H1 (cell line): ENCODE measurements around the gene SOBP. TPM values are rescaled to one million over a fixed set of nuclear protein-coding genes. Genes with fewer than 3 reads are reported as not detected.

Experiments
- CTCF ChIA-PET: fragments of 300-600 bp; sonication (Branson Sonifier 250); formaldehyde crosslinking; loops from one replicate; lab custom pipeline; 2021; ENCODE audit not compliant: partially characterized antibody; lab: Charles Lee
- POLR2A ChIA-PET: fragments of 300-600 bp; sonication (Branson Sonifier 250); formaldehyde crosslinking; loops from one replicate; lab custom pipeline; 2021; ENCODE audit warnings: inconsistent platforms; ENCODE audit not compliant: partially characterized antibody; lab: Charles Lee
- DNase-seq, 2 experiments: peaks; one replicate each; pipeline versions ENCODE4 v3.0.0 to v3.0.0-alpha.2; 2010 to 2022; ENCODE audit warnings: low spot score in 2 of 2, low read depth in 1 of 2, mixed read lengths in 1 of 2
- FAIRE-seq: peaks from 2 replicates; lab custom pipeline; 2011; peaks lifted over from hg19 to GRCh38; lab: Jason Lieb, UNC
- H2AFZ ChIP-seq: 2 replicates; pipeline ENCODE4 v1.8.1; 2012; ENCODE audit warnings: low read length, inconsistent platforms
- H2AK5ac ChIP-seq: 2 replicates; pipeline ENCODE4 v1.6.1; 2013; ENCODE audit warnings: low read depth, low read length
- H2BK120ac ChIP-seq: replicated peaks from 2 replicates; pipeline ENCODE3; 2013; ENCODE audit warnings: low read depth, low read length, inconsistent platforms
- H2BK12ac ChIP-seq: 2 replicates; pipeline ENCODE4 v1.6.1; 2013; ENCODE audit warnings: low read depth, low read length
- H2BK15ac ChIP-seq: 2 replicates; pipeline ENCODE4 v1.6.1; 2013; ENCODE audit warnings: low read length
- H2BK20ac ChIP-seq: 2 replicates; pipeline ENCODE4 v1.6.1; 2013; ENCODE audit warnings: low read length
- H2BK5ac ChIP-seq: 2 replicates; pipeline ENCODE4 v1.6.1; 2013; ENCODE audit warnings: low read depth, low read length
- H3K14ac ChIP-seq: 2 replicates; pipeline ENCODE4 v1.6.1; 2013; ENCODE audit warnings: inconsistent platforms; ENCODE audit not compliant: insufficient read length
- H3K18ac ChIP-seq: 2 replicates; pipeline ENCODE4 v1.6.1; 2013; ENCODE audit warnings: low read length; ENCODE audit errors: extremely low read depth
- H3K23ac ChIP-seq: 2 replicates; pipeline ENCODE4 v1.6.1; 2013; ENCODE audit warnings: inconsistent platforms; ENCODE audit not compliant: insufficient read length
- H3K23me2 ChIP-seq: 2 replicates; pipeline ENCODE4 v1.6.1; 2013; ENCODE audit warnings: low read depth, low read length
- H3K27ac ChIP-seq: 2 replicates; pipeline ENCODE4 v1.6.1; 2011; ENCODE audit warnings: low read depth, low read length, inconsistent platforms
- H3K27me3 ChIP-seq, 4 experiments: replicated peaks in 1 of 4; 1 replicate in 1 of 4; 2 replicates in 3 of 4; pipeline versions ENCODE4 v1.6.1 to v1.8.1; 2011 to 2013; ENCODE audit warnings: low read length in 3 of 4, mild to moderate bottlenecking in 3 of 4, inconsistent platforms in 2 of 4, mixed read lengths in 2 of 4, moderate library complexity in 1 of 4; ENCODE audit not compliant: control insufficient read depth in 3 of 4, insufficient read depth in 3 of 4; ENCODE audit errors: extremely low read depth in 1 of 4
- H3K36me3 ChIP-seq, 4 experiments: 2 replicates each; pipeline versions ENCODE4 v1.6.1 to v1.8.1; 2011 to 2013; ENCODE audit warnings: mild to moderate bottlenecking in 4 of 4, low read length in 3 of 4, moderate library complexity in 2 of 4, control low read depth in 1 of 4, inconsistent platforms in 1 of 4; ENCODE audit not compliant: insufficient read depth in 4 of 4, control insufficient read depth in 2 of 4
- H3K4ac ChIP-seq: replicated peaks from 2 replicates; pipeline ENCODE3; 2013; ENCODE audit warnings: low read length, low read depth, mixed read lengths, inconsistent platforms; ENCODE audit not compliant: insufficient read length
- H3K4me1 ChIP-seq, 4 experiments: replicated peaks in 1 of 4; 1 replicate in 1 of 4; 2 replicates in 3 of 4; pipeline versions ENCODE4 v1.6.1 to v1.8.1; 2011 to 2013; ENCODE audit warnings: low read length in 3 of 4, inconsistent platforms in 2 of 4, mixed read lengths in 1 of 4; ENCODE audit not compliant: insufficient read depth in 4 of 4, control insufficient read depth in 3 of 4
- H3K4me2 ChIP-seq, 2 experiments: 2 replicates each; pipeline versions ENCODE4 v1.6.1 to v1.8.1; 2011 to 2013; ENCODE audit warnings: low read depth in 2 of 2, low read length in 2 of 2, control low read depth in 1 of 2, inconsistent platforms in 1 of 2, mild to moderate bottlenecking in 1 of 2; ENCODE audit not compliant: insufficient read depth in 1 of 2
- H3K4me3 ChIP-seq, 4 experiments: fragments of 200-600, 300-600 bp in 1 of 4; sonication (generic), shearing (Covaris generic), sonication (Bioruptor Twin) in 1 of 4; 2 replicates each; pipeline versions ENCODE4 v1.5.1 to v1.8.1; 2011 to 2016; ENCODE audit warnings: low read length in 4 of 4, low read depth in 3 of 4, control low read depth in 2 of 4, inconsistent platforms in 2 of 4, mild to moderate bottlenecking in 2 of 4, mixed read lengths in 1 of 4, moderate library complexity in 1 of 4; ENCODE audit not compliant: insufficient read depth in 2 of 4; ENCODE audit errors: extremely low read depth in 1 of 4
- H3K56ac ChIP-seq: replicated peaks from 2 replicates; pipeline ENCODE3; 2013; ENCODE audit warnings: low read depth, mild to moderate bottlenecking, mixed read lengths, low read length, inconsistent platforms; ENCODE audit not compliant: insufficient read length
- H3K79me1 ChIP-seq: 2 replicates; pipeline ENCODE4 v1.6.1; 2013; ENCODE audit warnings: low read depth, low read length, control low read depth
- H3K79me2 ChIP-seq, 2 experiments: 2 replicates each; pipeline versions ENCODE4 v1.6.1 to v1.8.1; 2012 to 2013; ENCODE audit warnings: low read length in 2 of 2, mild to moderate bottlenecking in 2 of 2, inconsistent platforms in 1 of 2; ENCODE audit not compliant: insufficient read depth in 2 of 2, control insufficient read depth in 1 of 2
- H3K9ac ChIP-seq, 4 experiments: replicated peaks in 1 of 4; 1 replicate in 1 of 4; 2 replicates in 3 of 4; pipeline versions ENCODE4 v1.6.1 to v1.8.1; 2011 to 2013; ENCODE audit warnings: low read depth in 3 of 4, low read length in 3 of 4, control low read depth in 2 of 4, mild to moderate bottlenecking in 2 of 4, moderate library complexity in 2 of 4, inconsistent platforms in 1 of 4; ENCODE audit errors: extremely low read depth in 1 of 4
- H3K9me3 ChIP-seq, 2 experiments: 2 replicates each; pipeline versions ENCODE4 v1.6.1 to v1.8.1; 2012 to 2013; ENCODE audit warnings: mild to moderate bottlenecking in 2 of 2, moderate library complexity in 2 of 2, control low read depth in 1 of 2, inconsistent platforms in 1 of 2, low read depth in 1 of 2, low read length in 1 of 2, mixed read lengths in 1 of 2; ENCODE audit not compliant: insufficient read depth in 2 of 2
- H4K20me1 ChIP-seq, 2 experiments: replicated peaks in 1 of 2; 2 replicates each; pipeline versions ENCODE3 to v1.8.1; 2011 to 2013; ENCODE audit warnings: inconsistent platforms in 2 of 2, low read length in 2 of 2, mild to moderate bottlenecking in 1 of 2; ENCODE audit not compliant: insufficient read depth in 2 of 2, control insufficient read depth in 1 of 2
- H4K5ac ChIP-seq: 2 replicates; pipeline ENCODE4 v1.6.1; 2013; ENCODE audit warnings: low read length, low read depth, mixed read lengths, inconsistent platforms; ENCODE audit not compliant: insufficient read length
- H4K8ac ChIP-seq: 2 replicates; pipeline ENCODE4 v1.8.0; 2013; ENCODE audit warnings: mild to moderate bottlenecking, moderate library complexity, low read length, inconsistent platforms; ENCODE audit not compliant: insufficient read depth; ENCODE audit errors: extremely low read depth
- H4K91ac ChIP-seq: replicated peaks from 2 replicates; pipeline ENCODE3; 2013; ENCODE audit warnings: low read length, mixed read lengths, inconsistent platforms; ENCODE audit not compliant: insufficient read length
- CREB1 ChIP-seq: IDR thresholded peaks from 2 replicates; pipeline ENCODE4 v1.6.1; 2012; ENCODE audit warnings: inconsistent platforms
- E2F6 ChIP-seq: IDR thresholded peaks from 2 replicates; pipeline ENCODE4 v1.6.1; 2012; ENCODE audit warnings: inconsistent platforms
- FOSL1 ChIP-seq: IDR thresholded peaks from 2 replicates; pipeline ENCODE4 v1.6.1; 2011; ENCODE audit warnings: mild to moderate bottlenecking, low read depth, low read length, moderate library complexity; ENCODE audit not compliant: insufficient read depth
- GTF2F1 ChIP-seq: IDR thresholded peaks from 2 replicates; pipeline ENCODE4 v1.6.1; 2012; ENCODE audit warnings: low read depth, low read length, improper control_type of control experiment, borderline replicate concordance
- KDM5A ChIP-seq: fragments of 200-600 bp; IDR thresholded peaks from 2 replicates; pipeline ENCODE4 v1.7.1; 2012; ENCODE audit warnings: mild to moderate bottlenecking, low read length, inconsistent platforms, mixed read lengths
- MAFK ChIP-seq: IDR thresholded peaks from 2 replicates; pipeline ENCODE4 v1.6.1; 2012; ENCODE audit warnings: low read depth, mild to moderate bottlenecking, improper control_type of control experiment, low read length
- POLR2AphosphoS5 ChIP-seq: IDR thresholded peaks from 2 replicates; pipeline ENCODE4 v1.6.1; 2011; ENCODE audit warnings: low read depth, low read length
- POU5F1 ChIP-seq: IDR thresholded peaks from 2 replicates; pipeline ENCODE4 v1.6.1; 2011; ENCODE audit warnings: low read depth, mild to moderate bottlenecking, low read length, moderate library complexity
- RFX5 ChIP-seq: IDR thresholded peaks from 2 replicates; pipeline ENCODE4 v1.6.1; 2011; ENCODE audit warnings: low read depth, low read length, improper control_type of control experiment, borderline replicate concordance
- SIRT6 ChIP-seq: IDR thresholded peaks from one replicate; pipeline ENCODE4 v1.7.1; 2012; ENCODE audit warnings: low read length, inconsistent platforms
- SIX5 ChIP-seq: IDR thresholded peaks from 2 replicates; pipeline ENCODE4 v1.6.1; 2011; ENCODE audit warnings: mild to moderate bottlenecking, low read depth, low read length
- SP1 ChIP-seq: IDR thresholded peaks from 2 replicates; pipeline ENCODE4 v1.6.1; 2011; ENCODE audit warnings: low read depth, low read length
- TBP ChIP-seq: IDR thresholded peaks from 2 replicates; pipeline ENCODE4 v1.6.1; 2011; ENCODE audit warnings: low read depth, low read length, improper control_type of control experiment
- WGBS, 2 experiments: shearing (Covaris generic) in 1 of 2; methylation state at CpG; one replicate each; pipeline versions ENCODE4 v1.1.6 to v1.1.7; 2013 to 2015; ENCODE audit warnings: low lambda C conversion rate in 2 of 2, mixed read lengths in 2 of 2, inconsistent platforms in 1 of 2, low coverage in 1 of 2, missing lambda C conversion rate in 1 of 2; ENCODE audit not compliant: insufficient replicate concordance in 2 of 2, insufficient coverage in 1 of 2, insufficient read length in 1 of 2; ENCODE audit errors: extremely low coverage in 1 of 2, missing lambda C conversion rate in 1 of 2; 5-methylcytosine and 5-hydroxymethylcytosine counted together
- polyA plus RNA-seq, 7 experiments: library from polyadenylated mRNA; depleted of rRNA in 3 of 7; stranded (reverse) in 5 of 7; unstranded in 2 of 7; fragments of >200 nt in 5 of 7; fragments of 200-250 nt in 2 of 7; gene quantifications; 1 replicate in 5 of 7; 2 replicates in 1 of 7; 4 replicates in 1 of 7; pipeline versions ENCODE4 v1.2.1 to v1.2.3, GENCODE V29; 2011 to 2013; ENCODE audit warnings: missing spikeins in 2 of 7, mixed read lengths in 2 of 7
- total RNA-seq: library from RNA; stranded (reverse); fragmentation: NEBNext Ultra II Directional; extraction: Animal tissue kit (Norgen Biotek cat#: 25700); gene quantifications from 2 replicates; pipeline ENCODE4 v1.2.1, GENCODE V29; 2021
- TF ChIP-seq, protein P1 (sequence below): IDR thresholded peaks from 2 replicates; pipeline ENCODE4 v1.6.1; 2012; ENCODE audit warnings: low read length, inconsistent platforms

SOBP gene
- total and polyA plus RNA-seq, 2 of the 8 experiments (the other 6 are each of a cell fraction or from before 2014, with no cell fraction given): 0.45 to 6.2 TPM

DNA sequence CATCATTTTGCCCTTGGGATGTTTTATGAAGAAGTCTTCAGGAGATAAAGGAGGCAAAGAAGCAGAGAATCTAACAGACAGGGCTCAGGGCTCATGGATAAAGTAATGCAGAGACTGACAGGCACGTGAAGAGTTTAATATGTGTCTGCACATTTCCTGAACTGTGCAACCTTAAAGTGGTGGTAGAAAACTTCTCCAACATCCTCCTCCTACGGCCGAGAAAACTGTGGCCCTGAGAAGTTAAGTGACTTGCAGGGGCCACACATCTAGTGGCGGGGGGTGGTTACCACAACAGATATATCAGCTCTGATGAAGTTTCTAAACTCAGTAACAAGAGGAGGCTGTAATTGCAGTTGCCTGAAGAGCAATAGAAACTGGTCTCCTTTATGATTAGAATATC, 61.0 kb downstream of the SOBP start:
- no peak overlapping the region for H4K91ac ChIP-seq
- no peak overlapping the region for H3K14ac ChIP-seq
- no peak overlapping the region for H3K4me3 ChIP-seq
- no peak for FAIRE-seq
- no peak overlapping the region for H2BK5ac ChIP-seq
- POLR2A ChIA-PET: interaction anchor here (1.1 kb wide), 1 partner anchor 92 kb away, joined by 4 read pairs; the partner anchor contains the start of gene PDSS2
- 93% methylated on average over 4 of the region's 4 CpGs; no CpG with 5 or more reads in 1 of the 2 experiments for whole genome bisulfite sequencing, 2 experiments
- H3K9ac ChIP-seq: no peak overlapping the region
- H3K9me3 ChIP-seq: no peaks in the 10 kb centered on the region
- no peak overlapping the region for H2BK120ac ChIP-seq
- H3K36me3 ChIP-seq: no peaks in the 10 kb centered on the region; a peak in 3 of 8 replicates
- no peak overlapping the region for H3K4me2 ChIP-seq
- no peak overlapping the region for H3K18ac ChIP-seq
- H3K79me1 ChIP-seq: no peaks in the 10 kb centered on the region
- H3K56ac ChIP-seq: no peak overlapping the region
- H2AFZ ChIP-seq: no peak overlapping the region
- no peaks in the 10 kb centered on the region for H3K79me2 ChIP-seq
- H2BK12ac ChIP-seq: no peak overlapping the region
- H2BK15ac ChIP-seq: no peak overlapping the region
- no peak overlapping the region for H3K23ac ChIP-seq
- no peak overlapping the region for H2BK20ac ChIP-seq
- no peak overlapping the region for H4K8ac ChIP-seq
- no peak for DNase-seq
- H2AK5ac ChIP-seq: no peak overlapping the region
- no peaks in the 10 kb centered on the region for H4K20me1 ChIP-seq
- H3K4me1 ChIP-seq: no peaks in the 10 kb centered on the region; a peak in 2 of 7 replicates
- CTCF ChIA-PET: interaction anchor here (0.8 kb wide), 1 partner anchor 13 kb away, joined by 4 read pairs; no protein-coding TSS in a partner anchor
- no peaks in the 10 kb centered on the region for H3K23me2 ChIP-seq
- H3K4ac ChIP-seq: no peak overlapping the region
- H3K27ac ChIP-seq: no peak overlapping the region
- H4K5ac ChIP-seq: no peak overlapping the region
- no peaks in the 10 kb centered on the region for H3K27me3 ChIP-seq
- TF ChIP-seq MAFK: no peak
- no peak for TF ChIP-seq CREB1
- TF ChIP-seq SIX5: no peak
- TF ChIP-seq RFX5: no peak
- TF ChIP-seq, protein P1, sequence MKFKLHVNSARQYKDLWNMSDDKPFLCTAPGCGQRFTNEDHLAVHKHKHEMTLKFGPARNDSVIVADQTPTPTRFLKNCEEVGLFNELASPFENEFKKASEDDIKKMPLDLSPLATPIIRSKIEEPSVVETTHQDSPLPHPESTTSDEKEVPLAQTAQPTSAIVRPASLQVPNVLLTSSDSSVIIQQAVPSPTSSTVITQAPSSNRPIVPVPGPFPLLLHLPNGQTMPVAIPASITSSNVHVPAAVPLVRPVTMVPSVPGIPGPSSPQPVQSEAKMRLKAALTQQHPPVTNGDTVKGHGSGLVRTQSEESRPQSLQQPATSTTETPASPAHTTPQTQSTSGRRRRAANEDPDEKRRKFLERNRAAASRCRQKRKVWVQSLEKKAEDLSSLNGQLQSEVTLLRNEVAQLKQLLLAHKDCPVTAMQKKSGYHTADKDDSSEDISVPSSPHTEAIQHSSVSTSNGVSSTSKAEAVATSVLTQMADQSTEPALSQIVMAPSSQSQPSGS: no peak
- no peak for TF ChIP-seq SIRT6
- no peak for TF ChIP-seq GTF2F1
- no peak for TF ChIP-seq SP1
- no peak for TF ChIP-seq POU5F1
- TF ChIP-seq TBP: no peak
- TF ChIP-seq FOSL1: no peak
- no peak for TF ChIP-seq E2F6
- TF ChIP-seq POLR2AphosphoS5: no peak
- no peak for TF ChIP-seq KDM5A
